GM21529 (cell line): ENCODE measurements around the gene COBL.

ENCODE experiments used
- ATAC-seq: cut with Tn5 transposase; IDR thresholded peaks from one replicate; pipeline ENCODE4 v1.9.1; 2021; ENCODE audit not compliant: unreplicated experiment

COBL gene

GRCh38 chr7:51278797-51279196 lies 37.8 kb downstream of the COBL start:
- ATAC-seq: no peak

- ATAC-seq: no peak
Measured at GRCh38 chr7:51276967-51277366, 39.6 kb downstream of the COBL start.

GRCh38 chr7:51276091-51276605 lies 40.5 kb downstream of the COBL start:
- no peak for ATAC-seq

GRCh38 chr7:51275532-51275931 lies 41.1 kb downstream of the COBL start:
- no peak for ATAC-seq

- no peak for ATAC-seq
Measured at GRCh38 chr7:51274955-51275354, 41.7 kb downstream of the COBL start.

- ATAC-seq: no peak
Measured at GRCh38 chr7:51274001-51274400, 42.6 kb downstream of the COBL start.

GRCh38 chr7:51273360-51273759 lies 43.2 kb downstream of the COBL start:
- no peak for ATAC-seq

GRCh38 chr7:51270965-51271364 lies 45.6 kb downstream of the COBL start:
- ATAC-seq: no peak

GRCh38 chr7:51269911-51270310 lies 46.7 kb downstream of the COBL start:
- ATAC-seq: no peak

- no peak for ATAC-seq
Measured at GRCh38 chr7:51269321-51269720, 47.3 kb downstream of the COBL start.

- no peak for ATAC-seq
Measured at GRCh38 chr7:51268859-51269258, 47.8 kb downstream of the COBL start.

- ATAC-seq: no peak
Measured at GRCh38 chr7:51267169-51267568, 49.4 kb downstream of the COBL start.

- no peak for ATAC-seq
Measured at GRCh38 chr7:51265066-51265907, 51.3 kb downstream of the COBL start.

GRCh38 chr7:51263631-51264484 lies 52.8 kb downstream of the COBL start:
- ATAC-seq: no peak

- no peak for ATAC-seq
Measured at GRCh38 chr7:51262796-51263531, 53.6 kb downstream of the COBL start.

- ATAC-seq: no peak
Measured at GRCh38 chr7:51261950-51262795, 54.4 kb downstream of the COBL start.

GRCh38 chr7:51261117-51261835 lies 55.3 kb downstream of the COBL start:
- ATAC-seq: no peak

- ATAC-seq: no peak
Measured at GRCh38 chr7:51260516-51260915, 56.1 kb downstream of the COBL start.

- ATAC-seq: no peak
Measured at GRCh38 chr7:51259766-51260165, 56.8 kb downstream of the COBL start.

GRCh38 chr7:51256916-51257315 lies 59.7 kb downstream of the COBL start:
- ATAC-seq: no peak
